IMR-90 (cell line): ENCODE data around the gene RGS12. TPM values are rescaled to one million over a fixed set of nuclear protein-coding genes. Genes with fewer than 3 reads are reported as not detected.

ENCODE experiments used
- ATAC-seq: fragments of 200-7000 bp; cut with Tn5 transposase; 2 replicates; pipeline ENCODE4 v1.9.1; 2020; ENCODE audit warnings: low read depth, mild to moderate bottlenecking, moderate library complexity
- BruUV-seq: library from RNA; stranded (reverse); fragments of 400-500 nt; replicated peaks from 2 replicates; lab custom pipeline; 2021; lab: Mats Ljungman, UMichigan
- CTCF ChIA-PET: fragments of 300-600 bp; formaldehyde crosslinking; extraction: SDS; loops from one replicate; lab custom pipeline; 2021; ENCODE audit warnings: antibody characterized with exemption; lab: Yijun Ruan, JAX
- POLR2A ChIA-PET: fragments of 300-600 bp; sonication (Branson Sonifier 250); formaldehyde crosslinking; loops from one replicate; lab custom pipeline; 2022; ENCODE audit warnings: antibody characterized with exemption; ENCODE audit not compliant: unreplicated experiment; lab: Charles Lee
- DNase-seq: peaks from one replicate; pipeline ENCODE4 v3.0.0; 2013
- H2AFZ ChIP-seq: replicated peaks from 2 replicates; pipeline ENCODE3; 2013; ENCODE audit warnings: low read length, mild to moderate bottlenecking; ENCODE audit not compliant: poor library complexity
- H2AK5ac ChIP-seq: 2 replicates; pipeline ENCODE4 v1.6.1; 2013; ENCODE audit warnings: low read depth, low read length, inconsistent platforms
- H2AK9ac ChIP-seq: replicated peaks from 2 replicates; pipeline ENCODE3; 2013; ENCODE audit warnings: mild to moderate bottlenecking, low read depth, low read length, moderate library complexity; ENCODE audit not compliant: poor library complexity
- H2BK120ac ChIP-seq: 2 replicates; pipeline ENCODE4 v1.6.1; 2013; ENCODE audit warnings: low read depth, low read length, inconsistent platforms
- H2BK15ac ChIP-seq: 3 replicates; pipeline ENCODE4 v1.6.1; 2013; ENCODE audit warnings: low read depth, low read length, inconsistent platforms
- H2BK20ac ChIP-seq: 2 replicates; pipeline ENCODE4 v1.6.1; 2013; ENCODE audit warnings: low read depth, mild to moderate bottlenecking, inconsistent platforms, low read length, moderate library complexity
- H2BK5ac ChIP-seq: 2 replicates; pipeline ENCODE4 v1.6.1; 2013; ENCODE audit warnings: mild to moderate bottlenecking, low read depth, low read length, inconsistent platforms; ENCODE audit not compliant: poor library complexity, severe bottlenecking
- H3K14ac ChIP-seq: replicated peaks from 2 replicates; pipeline ENCODE4 v1.6.1; 2013; ENCODE audit warnings: low read depth, low read length, inconsistent platforms
- H3K18ac ChIP-seq: 2 replicates; pipeline ENCODE4 v1.6.1; 2013; ENCODE audit warnings: low read depth, low read length, control low read depth
- H3K23ac ChIP-seq: 2 replicates; pipeline ENCODE4 v1.6.1; 2013; ENCODE audit warnings: low read depth, low read length, inconsistent platforms
- H3K27ac ChIP-seq: 2 replicates; pipeline ENCODE4 v1.5.1; 2013; ENCODE audit warnings: mild to moderate bottlenecking, control low read depth, low read length; ENCODE audit not compliant: insufficient read depth
- H3K27me3 ChIP-seq: 2 replicates; pipeline ENCODE4 v1.6.1; 2013; ENCODE audit warnings: low read length; ENCODE audit not compliant: control insufficient read depth, insufficient read depth
- H3K36me3 ChIP-seq: 2 replicates; pipeline ENCODE4 v1.6.1; 2013; ENCODE audit warnings: low read length, mixed read lengths; ENCODE audit not compliant: control insufficient read depth, insufficient read depth
- H3K4ac ChIP-seq: 2 replicates; pipeline ENCODE4 v1.6.1; 2013; ENCODE audit warnings: low read depth, low read length, inconsistent platforms
- H3K4me1 ChIP-seq: 2 replicates; pipeline ENCODE4 v1.6.1; 2013; ENCODE audit warnings: low read length, mixed read lengths; ENCODE audit not compliant: control insufficient read depth, insufficient read depth
- H3K4me2 ChIP-seq: 2 replicates; pipeline ENCODE4 v1.6.1; 2013; ENCODE audit warnings: low read depth, mild to moderate bottlenecking, control low read depth, low read length, moderate library complexity
- H3K4me3 ChIP-seq: 2 replicates; pipeline ENCODE4 v1.5.1; 2013; ENCODE audit warnings: low read depth, mild to moderate bottlenecking, control low read depth, low read length, moderate library complexity; ENCODE audit not compliant: insufficient read depth
- H3K56ac ChIP-seq: 2 replicates; pipeline ENCODE4 v1.6.1; 2013; ENCODE audit warnings: low read length, inconsistent platforms; ENCODE audit not compliant: insufficient read depth; ENCODE audit errors: extremely low read depth
- H3K79me1 ChIP-seq, 2 experiments: 2 replicates each; pipeline ENCODE4 v1.6.1; 2013; ENCODE audit warnings: low read length in 2 of 2, inconsistent platforms in 1 of 2, low read depth in 1 of 2
- H3K9ac ChIP-seq: 2 replicates; pipeline ENCODE4 v1.6.1; 2013; ENCODE audit warnings: low read depth, low read length, control low read depth
- H3K9me1 ChIP-seq: 2 replicates; pipeline ENCODE4 v1.6.1; 2013; ENCODE audit warnings: low read length, inconsistent platforms; ENCODE audit not compliant: insufficient read depth
- H3K9me3 ChIP-seq: 2 replicates; pipeline ENCODE4 v1.6.1; 2013; ENCODE audit warnings: low read length; ENCODE audit not compliant: control insufficient read depth, insufficient read depth
- H4K20me1 ChIP-seq: 2 replicates; pipeline ENCODE4 v1.6.1; 2013; ENCODE audit warnings: low read length, inconsistent platforms; ENCODE audit not compliant: insufficient read depth
- H4K5ac ChIP-seq: 2 replicates; pipeline ENCODE4 v1.6.1; 2013; ENCODE audit warnings: mild to moderate bottlenecking, low read depth, low read length, control low read depth
- H4K8ac ChIP-seq, 2 experiments: 2 replicates each; pipeline ENCODE4 v1.6.1; 2013; ENCODE audit warnings: low read depth in 2 of 2, low read length in 2 of 2, control low read depth in 1 of 2, inconsistent platforms in 1 of 2
- H4K91ac ChIP-seq: 2 replicates; pipeline ENCODE4 v1.6.1; 2013; ENCODE audit warnings: low read depth, low read length, inconsistent platforms; ENCODE audit not compliant: insufficient read depth
- BHLHE40 ChIP-seq: fragments of 150-350 bp; IDR thresholded peaks from 2 replicates; pipeline ENCODE4 v1.6.1; 2016; ENCODE audit warnings: mild to moderate bottlenecking, low read depth, low read length
- CEBPB ChIP-seq: IDR thresholded peaks from 2 replicates; pipeline ENCODE4 v1.6.1; 2012; ENCODE audit warnings: low read depth, low read length, improper control_type of control experiment
- CHD1 ChIP-seq: IDR thresholded peaks from 2 replicates; pipeline ENCODE4 v1.6.1; 2012; ENCODE audit warnings: low read depth, low read length, improper control_type of control experiment
- CTCF ChIP-seq: conservative IDR thresholded peaks from 2 replicates; pipeline ENCODE4 v1.5.1; 2012; ENCODE audit warnings: mild to moderate bottlenecking, low read depth, low read length, improper control_type of control experiment
- MAFK ChIP-seq: IDR thresholded peaks from 2 replicates; pipeline ENCODE4 v1.6.1; 2012; ENCODE audit warnings: low read depth, low read length, improper control_type of control experiment
- MAZ ChIP-seq: IDR thresholded peaks from 2 replicates; pipeline ENCODE4 v1.6.1; 2012; ENCODE audit warnings: low read depth, mild to moderate bottlenecking, low read length, improper control_type of control experiment, moderate library complexity, borderline replicate concordance
- MXI1 ChIP-seq: IDR thresholded peaks from 2 replicates; pipeline ENCODE4 v1.6.1; 2012; ENCODE audit warnings: low read depth, mild to moderate bottlenecking, low read length, moderate library complexity, borderline replicate concordance
- NFE2L2 ChIP-seq: fragments of 150-350 bp; IDR thresholded peaks from 2 replicates; pipeline ENCODE4 v1.6.1; 2016; ENCODE audit warnings: low read depth, mild to moderate bottlenecking, low read length
- POLR2A ChIP-seq: IDR thresholded peaks from 2 replicates; pipeline ENCODE4 v1.6.1; 2012; ENCODE audit warnings: mild to moderate bottlenecking, low read depth, low read length
- RAD21 ChIP-seq: IDR thresholded peaks from 2 replicates; pipeline ENCODE4 v1.6.1; 2012; ENCODE audit warnings: low read length, improper control_type of control experiment
- RCOR1 ChIP-seq: IDR thresholded peaks from 2 replicates; pipeline ENCODE4 v1.6.1; 2012; ENCODE audit warnings: mild to moderate bottlenecking, low read length, improper control_type of control experiment; ENCODE audit not compliant: insufficient replicate concordance
- RFX5 ChIP-seq: IDR thresholded peaks from 2 replicates; pipeline ENCODE4 v1.8.0; 2012; ENCODE audit warnings: low read depth, mild to moderate bottlenecking, low read length, moderate library complexity
- SMC3 ChIP-seq: fragments of 150-350 bp; IDR thresholded peaks from 2 replicates; pipeline ENCODE4 v1.6.1; 2016; ENCODE audit warnings: low read depth, mild to moderate bottlenecking, antibody characterized with exemption, low read length, moderate library complexity
- USF2 ChIP-seq: fragments of 150-350 bp; IDR thresholded peaks from 2 replicates; pipeline ENCODE4 v1.6.1; 2017; ENCODE audit warnings: mild to moderate bottlenecking, antibody characterized with exemption, low read length, low read depth
- WGBS, 2 experiments: methylation state at CpG; one replicate each; pipeline versions ENCODE4 v1.1.5 to v1.1.7; 2013; ENCODE audit warnings: missing lambda C conversion rate in 2 of 2; ENCODE audit not compliant: insufficient read length in 1 of 2; ENCODE audit errors: extremely low coverage in 2 of 2; 5-methylcytosine and 5-hydroxymethylcytosine counted together
- dilution Hi-C: fragments of 300-500 bp; cut with HindIII; formaldehyde crosslinking; loops from one replicate; pipeline ENCODE4 v1.14.3; 2018; ENCODE audit warnings: low sequenced_read_pairs; ENCODE audit not compliant: unreplicated experiment
- in situ Hi-C: fragments of 300-500 bp; cut with MboI; formaldehyde crosslinking; loops from 3 replicates; pipeline ENCODE4 v1.14.3; 2019; ENCODE audit warnings: low sequenced_read_pairs, inconsistent platforms, mixed read lengths
- intact Hi-C: fragments of 100-400 bp; cut with micrococcal nuclease; formaldehyde crosslinking; loops from 2 replicates; pipeline ENCODE4 v1.10.0; 2022
- polyA plus RNA-seq, 3 experiments: library from polyadenylated mRNA; depleted of rRNA; stranded (reverse); fragments of >200 nt; gene quantifications; 2 replicates each; pipeline ENCODE4 v1.2.3, GENCODE V29; 2012; ENCODE audit warnings: low replicate concordance in 1 of 3
- total RNA-seq: library from RNA; depleted of rRNA; stranded (reverse); fragments of >200 nt; gene quantifications from 2 replicates; pipeline ENCODE4 v1.2.3, GENCODE V29; 2012

Gene RGS12
- total and polyA plus RNA-seq, 2 of the 4 experiments (the other 2 are of a cell fraction) = 11.8 to 12.0 TPM

GRCh38 chr4:3307891-3308575, 15.2 kb downstream of the RGS12 start:
- H2AK9ac ChIP-seq = no peak overlapping the region
- WGBS, 2 experiments = 89% methylated on average over 17 of the region's 31 CpGs; no CpG with 5 or more reads in 1 of the 2 experiments
- DNase-seq (no peak), ATAC-seq (no peak)
- H3K9ac ChIP-seq = no peak overlapping the region
- H3K18ac ChIP-seq = no peak overlapping the region
- no peak overlapping the region for H2BK5ac ChIP-seq
- H3K27ac ChIP-seq = no peak overlapping the region
- no peak overlapping the region for H3K4me3 ChIP-seq
- H3K36me3 ChIP-seq = no peaks in the 10 kb centered on the region
- peaks cover 40 to 85% of the 10 kb centered on the region in 2 experiments for H3K79me1 ChIP-seq
- no peak overlapping the region for H2BK20ac ChIP-seq
- no peak overlapping the region for H2AK5ac ChIP-seq
- dilution Hi-C loops = no loop called here
- POLR2A ChIA-PET = no interaction called here
- H3K9me1 ChIP-seq = peaks cover 46% of the 10 kb centered on the region
- no peak overlapping the region for H4K5ac ChIP-seq
- no peak overlapping the region for H3K4ac ChIP-seq
- H4K8ac ChIP-seq = no peak overlapping the region
- peaks cover 65% of the 10 kb centered on the region for H4K20me1 ChIP-seq
- in situ Hi-C loops = no loop called here
- intact Hi-C loops = no loop called here
- H3K14ac ChIP-seq = no peak overlapping the region
- no TSS peak for BruUV-seq
- TF ChIP-seq RFX5 = no peak
- TF ChIP-seq CTCF = no peak
- no peak for TF ChIP-seq RCOR1
- no peak for TF ChIP-seq NFE2L2
- TF ChIP-seq SMC3 = no peak
- TF ChIP-seq MXI1 = no peak
- TF ChIP-seq CHD1 = no peak
- TF ChIP-seq USF2 = no peak
- no peak for TF ChIP-seq MAZ
- no peak for TF ChIP-seq CEBPB
- TF ChIP-seq BHLHE40 = no peak
- TF ChIP-seq MAFK = no peak
- no peak for TF ChIP-seq RAD21
- TF ChIP-seq POLR2A = no peak
- H2BK15ac ChIP-seq = no peak overlapping the region
- CTCF ChIA-PET = no interaction called here
- no peak overlapping the region for H2BK120ac ChIP-seq
- H3K4me2 ChIP-seq = no peak overlapping the region
- no peaks in the 10 kb centered on the region for H3K27me3 ChIP-seq
- no peaks in the 10 kb centered on the region for H3K9me3 ChIP-seq
- H3K23ac ChIP-seq = no peak overlapping the region
- H3K4me1 ChIP-seq = peaks cover 20% of the 10 kb centered on the region
- H3K56ac ChIP-seq = no peak overlapping the region
- H2AFZ ChIP-seq = no peak overlapping the region
- no peak overlapping the region for H4K91ac ChIP-seq
